Muscle of arm (tissue), 12 donors: ENCODE results near the gene MROH8. TPM values are rescaled to one million over a fixed set of nuclear protein-coding genes. Genes with fewer than 3 reads are reported as not detected.

Experiments
- DNase-seq: peaks from one replicate; pipeline ENCODE4 v3.0.0-alpha.2; 2013
- polyA plus RNA-seq, 12 donors: library from polyadenylated mRNA; unstranded; fragments of 120-200 nt; gene quantifications; one replicate each; pipeline ENCODE4 v1.2.1, GENCODE V29; 2013; ENCODE audit not compliant: insufficient read length in 12 of 12

The MROH8 gene
- polyA plus RNA-seq, 12 donors, result 3.4 to 6.6 (median 4.8) TPM; not detected in 1

- DNase-seq, result no peak
These were observed 21.8 kb upstream of the MROH8 start for GRCh38 chr20:37200926-37201826.

GRCh38 chr20:37200376-37200775 lies 21.0 kb upstream of the MROH8 start:
- no peak for DNase-seq

DNA sequence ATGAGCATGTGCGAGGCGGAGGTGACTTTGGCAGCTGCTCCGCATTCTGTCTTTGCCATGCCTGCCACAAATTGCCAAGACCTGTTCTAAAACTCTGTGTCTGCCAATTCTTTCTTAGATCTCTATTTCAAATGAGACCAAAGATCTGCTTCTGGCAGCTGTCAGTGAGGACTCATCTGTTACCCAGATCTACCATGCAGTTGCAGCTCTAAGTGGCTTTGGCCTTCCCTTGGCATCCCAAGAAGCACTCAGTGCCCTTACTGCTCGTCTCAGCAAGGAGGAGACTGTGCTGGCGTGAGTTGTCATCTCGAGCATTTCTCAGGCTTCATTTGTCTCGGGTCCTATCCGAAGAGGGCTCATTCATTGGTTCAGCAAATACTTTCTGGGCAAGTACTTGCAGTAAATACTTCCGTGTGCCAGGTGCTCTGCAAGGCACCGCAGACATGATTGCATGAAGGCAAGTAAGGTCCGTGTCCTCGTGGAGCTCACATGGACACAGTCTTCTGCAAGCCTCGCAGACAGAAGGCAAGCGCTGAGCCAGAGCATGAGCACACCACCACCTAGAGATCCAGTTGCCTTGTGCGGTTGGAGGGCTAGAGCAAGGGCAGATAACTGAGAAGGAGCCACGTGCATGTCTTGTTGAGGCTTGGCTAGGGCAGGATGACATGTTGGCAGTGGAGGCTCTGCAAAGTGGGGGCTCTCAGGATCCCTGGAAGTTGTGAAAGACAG lies 19.7 kb upstream of the MROH8 start:
- no peak for DNase-seq

DNA sequence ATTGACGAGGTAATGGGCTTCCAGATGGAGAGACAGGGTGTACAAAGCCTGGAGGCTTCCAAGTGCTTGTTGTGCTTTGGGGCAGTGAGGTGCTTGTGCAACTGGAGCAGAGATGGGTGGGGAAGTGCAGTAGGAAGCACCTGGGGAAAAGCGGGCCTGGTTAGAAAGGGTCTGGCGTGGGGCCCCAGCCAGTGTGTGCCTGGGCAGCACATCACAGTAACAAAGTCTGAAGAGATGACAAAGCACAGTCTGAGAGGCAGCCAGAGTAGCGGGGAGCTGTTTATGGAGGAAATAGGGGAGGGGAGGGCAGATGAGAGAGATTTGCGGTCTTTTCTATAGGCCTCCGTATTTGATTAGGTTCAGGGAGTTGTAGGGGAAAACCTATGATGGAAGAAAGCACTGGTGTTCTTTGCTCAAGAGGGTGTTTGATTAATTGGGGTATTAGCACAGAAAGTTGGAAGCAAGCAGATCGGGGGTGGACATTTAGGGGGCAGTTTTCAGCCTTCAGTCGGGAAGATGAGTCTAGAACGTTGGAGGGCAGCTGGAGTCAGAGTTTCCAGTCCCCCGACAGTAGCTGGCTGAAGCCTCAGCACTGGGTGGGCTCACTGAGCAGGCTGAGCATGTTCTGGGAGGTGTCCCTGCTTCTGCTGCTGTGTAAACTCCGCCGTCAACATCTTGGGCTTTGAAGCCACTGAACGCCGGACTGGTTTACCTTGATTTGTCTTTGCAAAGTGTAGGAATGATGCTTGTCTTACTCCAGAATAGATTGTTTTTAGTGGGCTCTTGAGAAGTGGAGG lies 15.5 kb upstream of the MROH8 start:
- no peak for DNase-seq

GRCh38 chr20:37193821-37194220 lies 14.5 kb upstream of the MROH8 start:
- DNase-seq, result no peak

- no peak for DNase-seq
These were observed 13.9 kb upstream of the MROH8 start for GRCh38 chr20:37193226-37193625.

- DNase-seq, result peak; percentile 93
These were observed 12.9 kb upstream of the MROH8 start for GRCh38 chr20:37192137-37192854.

- no peak for DNase-seq
These were observed 11.2 kb upstream of the MROH8 start for GRCh38 chr20:37190354-37191112.

DNA sequence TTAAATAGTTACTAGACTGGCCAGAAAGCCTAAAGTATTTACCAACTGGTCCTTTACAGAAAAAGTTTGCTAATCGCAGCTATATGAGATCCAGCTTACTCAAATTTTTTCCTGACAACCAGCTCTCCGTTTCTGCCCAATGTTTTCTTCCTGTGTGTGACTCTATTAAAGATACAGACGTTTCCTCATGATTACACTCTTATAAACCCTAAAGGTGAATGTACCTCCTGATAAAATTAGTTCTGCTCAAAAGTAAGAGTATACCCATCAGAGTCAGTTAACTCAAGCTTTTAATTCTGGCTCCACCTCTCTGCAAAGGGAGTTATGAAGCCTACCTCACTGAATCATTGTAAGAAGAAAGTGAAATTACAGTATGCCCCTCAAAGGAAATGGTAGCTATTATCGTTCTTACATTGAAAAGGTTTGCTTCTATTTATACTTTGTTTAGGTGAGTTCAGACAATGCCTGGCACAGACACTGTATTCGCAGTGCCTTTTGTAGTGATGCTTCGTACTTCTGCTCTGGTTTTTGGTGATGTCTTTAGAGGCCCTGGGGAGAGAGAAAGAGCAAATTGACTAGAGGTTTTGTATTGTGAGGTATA lies 10.2 kb upstream of the MROH8 start:
- no peak for DNase-seq

DNA sequence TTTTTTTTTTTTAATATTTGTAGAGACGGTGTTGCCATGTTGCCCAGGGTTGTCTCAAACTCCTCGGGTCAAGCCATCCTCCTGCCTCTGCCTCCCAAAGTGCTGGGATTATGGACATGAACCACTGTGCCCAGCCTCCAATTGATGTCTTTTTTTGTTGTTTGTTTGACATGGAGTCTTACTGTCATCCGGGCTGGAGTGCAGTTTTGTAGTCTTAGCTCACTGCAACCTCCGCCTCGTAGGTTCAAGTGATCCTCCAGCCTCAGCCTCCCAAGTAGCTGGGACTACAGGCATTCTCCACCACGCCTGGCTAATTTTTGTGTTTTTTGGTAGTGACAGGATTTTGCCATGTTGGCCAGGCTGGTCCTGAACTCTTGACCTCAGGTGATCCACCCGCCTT lies 9.4 kb upstream of the MROH8 start:
- DNase-seq, result no peak

- no peak for DNase-seq
These were observed 6.3 kb upstream of the MROH8 start for GRCh38 chr20:37185686-37186085.

GRCh38 chr20:37179683-37180524 lies 556 bp upstream of the MROH8 start:
- no peak for DNase-seq

GRCh38 chr20:37172836-37173235 lies 6.5 kb downstream of the MROH8 start:
- DNase-seq, result no peak

GRCh38 chr20:37166867-37167266 lies 12.5 kb downstream of the MROH8 start:
- no peak for DNase-seq

DNA sequence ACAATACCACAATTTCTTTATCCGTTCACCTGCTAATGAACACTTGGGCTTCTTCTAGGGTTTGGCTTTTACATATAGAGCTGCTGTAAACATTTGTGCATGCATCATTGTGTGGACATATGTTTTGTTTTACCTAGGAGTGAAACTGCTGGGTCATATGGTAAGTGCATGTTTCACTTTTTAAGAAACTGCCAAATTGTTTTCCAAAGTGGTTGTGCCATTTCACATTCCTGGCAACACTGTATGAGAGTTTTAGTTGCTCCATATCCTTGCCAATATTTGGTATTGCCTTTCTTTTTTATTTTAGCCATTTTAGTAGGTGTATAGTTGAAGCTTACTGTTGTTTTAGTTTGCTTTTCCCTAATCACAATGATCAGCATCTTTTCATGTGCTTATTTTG lies 14.3 kb downstream of the MROH8 start:
- no peak for DNase-seq

DNA sequence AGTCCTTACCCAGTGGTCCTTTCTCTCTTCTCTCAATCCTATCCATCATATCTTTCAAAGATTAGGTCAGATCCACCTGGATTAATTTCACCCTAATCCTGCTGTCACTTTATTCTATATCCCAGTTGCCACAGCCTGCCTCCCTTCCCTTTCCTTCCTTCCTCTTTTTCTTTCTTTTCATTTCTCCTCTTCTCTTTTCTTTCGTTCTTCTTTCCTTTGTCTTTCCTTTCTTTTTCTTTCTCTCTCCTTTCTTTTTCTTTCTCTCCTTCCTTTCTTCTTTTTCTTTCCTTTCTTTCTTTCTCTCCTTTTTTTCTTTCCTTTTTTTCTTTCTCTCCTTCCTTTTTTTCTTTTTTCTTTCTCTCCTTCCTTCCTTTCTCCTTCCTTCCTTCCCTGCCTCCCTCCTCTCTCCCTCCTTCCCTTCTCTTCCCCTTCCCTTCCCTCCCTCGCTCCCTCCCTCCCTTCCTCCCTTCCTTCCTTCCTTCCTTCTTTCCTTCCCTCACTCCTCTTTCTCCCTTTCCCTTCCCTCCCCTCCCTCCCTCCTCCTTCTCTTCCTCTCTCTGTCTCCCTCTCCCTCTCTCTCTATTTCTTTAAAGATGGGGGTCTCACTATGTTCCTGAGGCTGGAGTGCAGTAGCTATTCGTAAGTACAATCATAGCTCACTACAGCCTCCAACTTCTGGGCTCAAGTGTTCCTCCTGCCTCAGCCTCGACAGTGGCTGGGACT lies 15.4 kb downstream of the MROH8 start:
- no peak for DNase-seq

GRCh38 chr20:37162646-37163045 lies 16.7 kb downstream of the MROH8 start:
- DNase-seq, result no peak

GRCh38 chr20:37161830-37162549 lies 17.4 kb downstream of the MROH8 start:
- DNase-seq, result no peak
